Epithelial cell of esophagus (primary cell): Measurements from ENCODE around the gene DAND5.

Source experiments
- DNase-seq: peaks from one replicate; pipeline ENCODE4 v3.0.0; 2010; ENCODE audit warnings: low read depth
- H3K4me3 ChIP-seq: 2 replicates; pipeline ENCODE4 v1.5.1; 2011; ENCODE audit warnings: mild to moderate bottlenecking, low read length, control low read depth
- CTCF ChIP-seq: IDR thresholded peaks from 2 replicates; pipeline ENCODE4 v1.5.1; 2011; ENCODE audit warnings: low read depth, mild to moderate bottlenecking, low read length, control low read depth, inconsistent platforms; ENCODE audit not compliant: insufficient read depth; ENCODE audit errors: missing control alignments

The DAND5 gene

GRCh38 chr19:12939975-12940423, 29.4 kb upstream of the DAND5 start:
- H3K4me3 ChIP-seq: peak overlapping the region; percentile 99
- no peak for DNase-seq
- no peak for TF ChIP-seq CTCF

- peak overlapping the region; percentile 99 for H3K4me3 ChIP-seq
- TF ChIP-seq CTCF: no peak
- DNase-seq: no peak
Observed at GRCh38 chr19:12940897-12941296, 28.5 kb upstream of the DAND5 start.

GRCh38 chr19:12943437-12944044, 25.8 kb upstream of the DAND5 start:
- DNase-seq: no peak
- no peak overlapping the region for H3K4me3 ChIP-seq
- no peak for TF ChIP-seq CTCF

GRCh38 chr19:12944104-12944674, 25.2 kb upstream of the DAND5 start:
- H3K4me3 ChIP-seq: no peak overlapping the region
- TF ChIP-seq CTCF: no peak
- DNase-seq: no peak

- no peak for TF ChIP-seq CTCF
- H3K4me3 ChIP-seq: peak within 1 kb of the TSS; percentile 80
- DNase-seq: peak; percentile 98
Observed at GRCh38 chr19:12945479-12946091, 23.8 kb upstream of the DAND5 start, which contains the start of gene RAD23A. Gene RAD23A (plus strand): TSS chr19:12945862. CDS start chr19:12945949, 87 bp downstream.

- TF ChIP-seq CTCF: no peak
- peak overlapping the region; percentile 80 for H3K4me3 ChIP-seq
- DNase-seq: peak; percentile 84
Observed at GRCh38 chr19:12946092-12946721, 23.2 kb upstream of the DAND5 start.
